ENCODE measurements around the gene ZSCAN16. TPM values are rescaled to one million over a fixed set of nuclear protein-coding genes. Genes with fewer than 3 reads are reported as not detected.
A peak's percentile ranks its signal among the peaks of the same experiment; 100 is the strongest.

ZSCAN16 gene
- total and polyA plus RNA-seq, 2 of the 13 experiments (the other 11 are each of a cell fraction or from before 2014, with no cell fraction given), result 5.7 to 12.7 TPM

DNA sequence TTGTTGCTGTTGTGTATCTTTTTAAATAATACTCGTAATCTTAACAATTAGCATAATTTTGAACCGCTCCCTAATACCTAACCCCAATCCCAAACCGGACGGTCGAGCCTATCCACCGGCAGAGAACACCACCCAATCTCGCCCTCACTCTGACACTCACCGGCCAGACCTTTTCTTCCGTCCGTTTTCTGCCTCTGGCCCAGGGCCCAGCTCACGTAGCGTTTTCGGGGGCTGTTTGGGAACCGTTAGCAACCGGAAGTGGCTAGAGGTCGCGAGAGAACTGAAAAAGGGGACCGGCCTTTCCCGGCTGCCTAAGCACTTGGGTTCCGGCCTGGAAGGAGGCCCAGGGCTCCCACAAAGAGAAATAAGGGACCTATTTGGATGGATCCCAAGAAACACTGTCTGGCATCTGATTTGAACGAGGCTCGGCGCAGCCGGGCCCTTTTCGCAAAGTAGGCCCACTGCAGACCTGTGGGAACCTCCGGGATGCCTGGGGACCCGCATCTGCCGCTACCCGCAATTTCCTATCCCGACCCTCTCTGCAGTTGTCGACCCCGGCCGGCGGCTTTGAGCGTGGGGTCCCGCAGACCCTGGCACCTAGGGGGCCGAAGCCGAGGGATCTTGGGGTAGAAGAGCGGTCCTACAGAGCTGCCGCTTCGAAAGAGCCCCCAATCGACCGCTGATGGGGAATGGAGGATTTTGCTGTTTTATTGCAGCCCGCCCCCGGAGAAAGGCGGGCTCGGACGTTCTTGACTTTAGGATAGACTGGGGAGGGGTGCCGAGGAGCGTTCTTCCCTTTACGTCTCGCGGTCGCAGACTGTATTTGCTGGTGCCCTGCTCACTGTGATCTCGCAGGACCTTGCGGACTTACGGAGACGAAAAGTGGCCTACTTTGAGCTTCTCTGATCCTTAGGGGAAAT lies 12.4 kb downstream of the ZSCAN16 start:
- in situ Hi-C loops (cut with HindIII; ENCODE audit: extremely low pct_ligation_motif_present, low pct_unique_long_range_greater_than_20kb) (loop anchor here (5.0 kb wide), 1 partner anchor 115 kb away; the partner anchor contains the start of gene ZKSCAN4), intact Hi-C loops (cut with micrococcal nuclease; ENCODE audit: unreplicated experiment) (loop anchor here (1.0 to 2.0 kb wide), 7 partner anchors 13 to 262 kb away; partner anchors contain the start of genes PGBD1, ZKSCAN4, ZSCAN12 and ZSCAN16)
- no peaks in the 10 kb centered on the region; a peak in 1 of 5 replicates for H3K27me3 ChIP-seq (ENCODE audit: control insufficient read depth in 1 of 2, insufficient read depth in 2 of 2, low read length in 2 of 2)
- H3K4me1 ChIP-seq (ENCODE audit: insufficient read depth, low read length), result peaks cover 54% of the 10 kb centered on the region
- peaks cover 32% of the 10 kb centered on the region for H3K79me2 ChIP-seq (ENCODE audit: insufficient read depth, low read length)
- H3K9me3 ChIP-seq (ENCODE audit: low read length), result no peaks in the 10 kb centered on the region
- H2AFZ ChIP-seq (ENCODE audit: low read length), result peak overlapping the region; percentile 75
- H3K36me3 ChIP-seq (replicated peaks in 1 of 2; ENCODE audit: control insufficient read depth in 1 of 2, insufficient read depth in 2 of 2, low read length in 2 of 2), result 0 out of 5 replicates have a peak, but pooled peaks cover 0 to 4% of the 10 kb centered on the region in 2 experiments
- no TSS peak for BruUV-seq (replicated peaks)
- ATAC-seq, result peak; percentile 84
- ChIA-PET POLR2A (interaction anchor here (0.6 to 3.8 kb wide), 20 partner anchors 12 to 450 kb away, joined by 3 to 38 read pairs (median 4); partner anchors contain the start of genes PGBD1, ZKSCAN4, ZSCAN12 and ZSCAN16), CTCF (ENCODE audit: low intra/inter-chr PET ratio, low total read pairs) (interaction anchor here (0.9 kb wide), 1 partner anchor 220 kb away, joined by 3 read pairs; no protein-coding TSS in a partner anchor)
- peak overlapping the region; percentile 81 to 91 (median 86) for H3K4me3 ChIP-seq (replicated peaks in 1 of 3; ENCODE audit: insufficient read depth in 1 of 3, low read depth in 2 of 3, low read length in 3 of 3)
- H4K20me1 ChIP-seq (ENCODE audit: insufficient read depth, low read length), result no peaks in the 10 kb centered on the region
- WGBS (ENCODE audit: low lambda C conversion rate), result under 1% methylated on average over 50 of the region's 58 CpGs
- peak; percentile 67 for FAIRE-seq
- peak overlapping the region; percentile 81 for H3K4me2 ChIP-seq (ENCODE audit: low read depth, low read length)
- peak; percentile 94 for DNase-seq (ENCODE audit: low spot score)
- H3K27ac ChIP-seq (ENCODE audit: extremely low read length, insufficient read depth, low read length), result peak overlapping the region; percentile 82
- H3K9ac ChIP-seq (ENCODE audit: insufficient read depth, low read depth, low read length), result peak overlapping the region; percentile 90
- TF ChIP-seq MZF1 (CRISPR knock-in tag; IDR thresholded peaks at IDR 0.05; ENCODE audit: borderline replicate concordance) (no peak), GPBP1L1 (CRISPR knock-in tag; IDR thresholded peaks at IDR 0.05) (no peak), PCBP1 (IDR thresholded peaks at IDR 0.05; ENCODE audit: borderline replicate concordance, low read depth, low read length) (0 out of 2 replicates have a peak, but pooled peaks have one; percentile 83), RAD51 (IDR thresholded peaks at IDR 0.05; ENCODE audit: borderline replicate concordance) (no peak), KDM5A (IDR thresholded peaks at IDR 0.05; ENCODE audit: borderline replicate concordance, low read length) (peak; percentile 98), HNRNPH1 (optimal IDR thresholded peaks at IDR 0.05; ENCODE audit: low read depth, low read length) (no peak), THAP7 (CRISPR knock-in tag; IDR thresholded peaks at IDR 0.05) (peak; percentile 90), NCOA5 (CRISPR knock-in tag; IDR thresholded peaks at IDR 0.05) (no peak), ZNF317 (CRISPR knock-in tag; IDR thresholded peaks at IDR 0.05) (peak; percentile 91), POLR2A (IDR thresholded peaks at IDR 0.05; ENCODE audit: insufficient read depth in 1 of 2, low read depth in 2 of 2, low read length in 2 of 2) (peak; percentile 83 to 84), FOXP1 (IDR thresholded peaks at IDR 0.05) (no peak), FOXP1 (CRISPR knock-in tag; IDR thresholded peaks at IDR 0.05) (peak; percentile 58), PHF20 (CRISPR knock-in tag; IDR thresholded peaks at IDR 0.05) (peak; percentile 98), ZNF280B (CRISPR knock-in tag; IDR thresholded peaks at IDR 0.05; ENCODE audit: borderline replicate concordance) (peak; percentile 66; the same call in 1 of the 2 replicates), ZFP1 (CRISPR knock-in tag; IDR thresholded peaks at IDR 0.05) (peak; percentile 88), KLF15 (CRISPR knock-in tag; IDR thresholded peaks at IDR 0.05; ENCODE audit: borderline replicate concordance) (peak; percentile 65; the same call in 1 of the 2 replicates)
- TF ChIP-seq, protein P1, sequence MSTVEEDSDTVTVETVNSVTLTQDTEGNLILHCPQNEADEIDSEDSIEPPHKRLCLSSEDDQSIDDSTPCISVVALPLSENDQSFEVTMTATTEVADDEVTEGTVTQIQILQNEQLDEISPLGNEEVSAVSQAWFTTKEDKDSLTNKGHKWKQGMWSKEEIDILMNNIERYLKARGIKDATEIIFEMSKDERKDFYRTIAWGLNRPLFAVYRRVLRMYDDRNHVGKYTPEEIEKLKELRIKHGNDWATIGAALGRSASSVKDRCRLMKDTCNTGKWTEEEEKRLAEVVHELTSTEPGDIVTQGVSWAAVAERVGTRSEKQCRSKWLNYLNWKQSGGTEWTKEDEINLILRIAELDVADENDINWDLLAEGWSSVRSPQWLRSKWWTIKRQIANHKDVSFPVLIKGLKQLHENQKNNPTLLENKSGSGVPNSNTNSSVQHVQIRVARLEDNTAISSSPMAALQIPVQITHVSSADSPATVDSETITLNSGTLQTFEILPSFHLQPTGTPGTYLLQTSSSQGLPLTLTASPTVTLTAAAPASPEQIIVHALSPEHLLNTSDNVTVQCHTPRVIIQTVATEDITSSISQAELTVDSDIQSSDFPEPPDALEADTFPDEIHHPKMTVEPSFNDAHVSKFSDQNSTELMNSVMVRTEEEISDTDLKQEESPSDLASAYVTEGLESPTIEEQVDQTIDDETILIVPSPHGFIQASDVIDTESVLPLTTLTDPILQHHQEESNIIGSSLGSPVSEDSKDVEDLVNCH (CRISPR knock-in tag; IDR thresholded peaks at IDR 0.05), result no peak
